Left ventricle myocardium inferior (tissue), 1 donor: ENCODE measurements around the gene GRID1. TPM values are rescaled to one million over a fixed set of nuclear protein-coding genes. Genes with fewer than 3 reads are reported as not detected.

Experiments used
- DNase-seq: peaks from one replicate; pipeline ENCODE4 v3.0.0-alpha.2; 2020
- H3K27ac ChIP-seq: fragments of 200-600 bp; replicated peaks from 2 replicates; pipeline ENCODE4 v1.8.0; 2021
- H3K27me3 ChIP-seq: fragments of 200-600 bp; 2 replicates; pipeline ENCODE4 v1.8.0; 2021; ENCODE audit warnings: low read depth
- H3K36me3 ChIP-seq: fragments of 200-600 bp; 2 replicates; pipeline ENCODE4 v1.8.0; 2021
- H3K4me1 ChIP-seq: fragments of 200-600 bp; 2 replicates; pipeline ENCODE4 v1.8.0; 2021
- H3K4me3 ChIP-seq: fragments of 200-600 bp; 2 replicates; pipeline ENCODE4 v1.8.0; 2021; ENCODE audit warnings: mild to moderate bottlenecking, moderate library complexity
- H3K9me3 ChIP-seq: fragments of 200-600 bp; replicated peaks from 2 replicates; pipeline ENCODE4 v1.8.0; 2021
- intact Hi-C: fragments of 100-400 bp; cut with micrococcal nuclease; formaldehyde crosslinking; loops from one replicate; pipeline ENCODE4 v1.11.0; 2022
- total RNA-seq: library from RNA; stranded (reverse); fragmentation: NEBNext Ultra II Directional; extraction: Animal tissue kit (Norgen Biotek cat#: 25700); gene quantifications from one replicate; pipeline ENCODE4 v1.2.1, GENCODE V29; 2021
- TF ChIP-seq, protein P1 (sequence below): fragments of 200-600 bp; IDR thresholded peaks from 2 replicates; pipeline ENCODE4 v1.8.0; 2021; ENCODE audit warnings: antibody characterized with exemption, mild to moderate bottlenecking, borderline replicate concordance
- donor health status: DM: no; HTN: yes; CAD: no; lungs with severe emphysema.

Gene GRID1
- total RNA-seq, 1 donor from 2014 or later: 1.6 TPM

DNA sequence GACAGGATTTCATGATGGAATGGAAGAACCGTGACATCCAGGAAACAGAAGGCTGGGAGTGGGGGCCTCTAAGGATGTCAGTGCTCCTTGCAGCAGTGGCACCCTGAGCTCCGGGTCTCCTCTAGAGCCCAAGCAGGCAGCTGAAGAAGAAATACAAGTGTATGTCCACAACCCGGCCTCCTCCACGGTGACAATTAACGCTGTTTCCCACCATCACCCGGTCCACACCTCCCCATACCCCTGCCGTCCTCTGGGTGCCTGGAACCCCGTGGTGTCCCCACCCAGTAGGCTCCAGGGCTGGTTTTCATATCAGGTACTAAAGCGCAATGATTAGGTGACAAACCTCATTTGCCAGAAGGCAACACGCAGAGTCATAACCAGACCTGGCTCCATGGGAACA lies 30.3 kb downstream of the GRID1 start:
- no peak overlapping the region for H3K4me3 ChIP-seq
- no peak for DNase-seq
- H3K4me1 ChIP-seq: no peaks in the 10 kb centered on the region
- H3K9me3 ChIP-seq: no peaks in the 10 kb centered on the region
- TF ChIP-seq, protein P1, sequence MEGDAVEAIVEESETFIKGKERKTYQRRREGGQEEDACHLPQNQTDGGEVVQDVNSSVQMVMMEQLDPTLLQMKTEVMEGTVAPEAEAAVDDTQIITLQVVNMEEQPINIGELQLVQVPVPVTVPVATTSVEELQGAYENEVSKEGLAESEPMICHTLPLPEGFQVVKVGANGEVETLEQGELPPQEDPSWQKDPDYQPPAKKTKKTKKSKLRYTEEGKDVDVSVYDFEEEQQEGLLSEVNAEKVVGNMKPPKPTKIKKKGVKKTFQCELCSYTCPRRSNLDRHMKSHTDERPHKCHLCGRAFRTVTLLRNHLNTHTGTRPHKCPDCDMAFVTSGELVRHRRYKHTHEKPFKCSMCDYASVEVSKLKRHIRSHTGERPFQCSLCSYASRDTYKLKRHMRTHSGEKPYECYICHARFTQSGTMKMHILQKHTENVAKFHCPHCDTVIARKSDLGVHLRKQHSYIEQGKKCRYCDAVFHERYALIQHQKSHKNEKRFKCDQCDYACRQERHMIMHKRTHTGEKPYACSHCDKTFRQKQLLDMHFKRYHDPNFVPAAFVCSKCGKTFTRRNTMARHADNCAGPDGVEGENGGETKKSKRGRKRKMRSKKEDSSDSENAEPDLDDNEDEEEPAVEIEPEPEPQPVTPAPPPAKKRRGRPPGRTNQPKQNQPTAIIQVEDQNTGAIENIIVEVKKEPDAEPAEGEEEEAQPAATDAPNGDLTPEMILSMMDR: no peak
- no peak overlapping the region for H3K27ac ChIP-seq
- H3K27me3 ChIP-seq: peaks cover 35% of the 10 kb centered on the region
- H3K36me3 ChIP-seq: no peaks in the 10 kb centered on the region
- intact Hi-C loops: no loop called here

DNA sequence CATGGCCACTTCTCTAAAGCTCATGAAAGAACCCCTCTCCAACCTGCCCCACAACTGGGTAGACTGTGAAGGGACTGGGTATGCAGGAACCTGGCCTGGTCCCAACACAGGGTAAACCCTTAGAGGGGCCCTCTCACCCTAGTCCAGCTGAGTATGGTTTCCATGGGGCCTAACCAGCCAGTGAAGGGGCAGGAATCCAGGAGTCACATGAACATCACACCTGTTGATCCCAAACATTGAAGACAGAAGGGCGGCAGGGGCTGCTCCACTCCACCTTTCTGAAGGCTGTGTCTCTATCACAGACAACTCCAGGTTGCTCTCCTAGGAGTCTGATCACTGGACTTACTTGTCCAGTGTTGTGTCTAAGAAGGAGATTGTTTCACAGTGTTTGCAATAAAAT lies 30.8 kb downstream of the GRID1 start:
- no peaks in the 10 kb centered on the region for H3K9me3 ChIP-seq
- TF ChIP-seq, protein P1: no peak
- no peak overlapping the region for H3K27ac ChIP-seq
- H3K36me3 ChIP-seq: no peaks in the 10 kb centered on the region
- no peaks in the 10 kb centered on the region for H3K4me1 ChIP-seq
- intact Hi-C loops: no loop called here
- H3K4me3 ChIP-seq: no peak overlapping the region
- H3K27me3 ChIP-seq: peaks cover 39% of the 10 kb centered on the region
- DNase-seq: no peak

DNA sequence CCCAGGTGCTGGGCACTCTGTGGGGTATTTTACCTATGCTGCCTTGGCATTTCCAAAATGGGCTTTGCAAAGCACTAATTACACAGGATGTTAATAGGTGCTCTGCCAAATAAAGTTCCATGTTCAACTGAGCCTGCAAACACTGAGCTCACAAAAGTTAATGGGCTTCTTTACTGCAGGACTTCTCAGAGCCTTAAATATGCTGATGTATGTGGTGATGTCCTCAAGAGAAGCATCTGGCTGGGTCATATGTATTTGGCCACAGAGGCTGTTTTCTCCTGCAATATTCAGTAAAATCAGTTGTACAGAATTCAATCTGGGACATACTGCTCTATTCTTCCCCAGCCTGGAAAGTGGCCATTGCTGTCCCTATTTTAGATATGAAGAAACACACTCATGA lies 31.3 kb downstream of the GRID1 start:
- TF ChIP-seq, protein P1: no peak
- intact Hi-C loops: no loop called here
- Histone ChIP-seq H3K4me3 (no peak overlapping the region), H3K27ac (no peak overlapping the region), H3K9me3 (no peaks in the 10 kb centered on the region), H3K4me1 (no peaks in the 10 kb centered on the region), H3K36me3 (no peaks in the 10 kb centered on the region), H3K27me3 (peaks cover 36% of the 10 kb centered on the region)
- DNase-seq: no peak

DNA sequence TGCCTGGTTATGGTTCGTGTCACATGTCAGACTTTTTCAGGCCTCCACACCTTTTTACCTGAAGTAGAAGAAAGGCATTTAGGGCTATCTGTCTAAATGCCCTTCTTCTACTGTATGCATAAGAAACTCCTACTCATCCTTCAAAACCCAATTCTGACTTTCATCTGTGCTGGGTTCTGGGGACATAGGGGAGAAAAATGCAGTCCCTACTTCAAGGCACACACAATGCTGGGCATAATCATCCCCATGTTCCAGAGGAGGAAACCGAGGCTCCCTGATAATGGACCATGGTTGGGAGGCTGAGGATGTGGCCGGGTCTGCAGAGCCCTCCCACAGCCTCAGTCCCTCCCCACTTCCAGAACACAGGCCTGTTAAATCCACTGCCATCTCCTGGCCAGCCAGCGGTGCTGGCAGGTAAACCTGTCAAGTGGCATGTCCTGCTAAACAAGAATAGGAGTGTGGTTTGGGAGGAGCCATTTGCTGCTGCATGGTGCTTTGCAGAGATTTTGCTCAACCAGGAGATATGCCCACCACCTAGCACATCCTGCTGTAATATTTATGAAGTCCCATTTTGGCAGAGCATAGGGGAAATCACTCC lies 32.0 kb downstream of the GRID1 start:
- intact Hi-C loops: no loop called here
- no peak overlapping the region for H3K27ac ChIP-seq
- H3K36me3 ChIP-seq: no peaks in the 10 kb centered on the region
- DNase-seq: no peak
- peaks cover 32% of the 10 kb centered on the region for H3K27me3 ChIP-seq
- no peaks in the 10 kb centered on the region for H3K4me1 ChIP-seq
- TF ChIP-seq, protein P1: no peak
- H3K9me3 ChIP-seq: no peaks in the 10 kb centered on the region
- no peak overlapping the region for H3K4me3 ChIP-seq

DNA sequence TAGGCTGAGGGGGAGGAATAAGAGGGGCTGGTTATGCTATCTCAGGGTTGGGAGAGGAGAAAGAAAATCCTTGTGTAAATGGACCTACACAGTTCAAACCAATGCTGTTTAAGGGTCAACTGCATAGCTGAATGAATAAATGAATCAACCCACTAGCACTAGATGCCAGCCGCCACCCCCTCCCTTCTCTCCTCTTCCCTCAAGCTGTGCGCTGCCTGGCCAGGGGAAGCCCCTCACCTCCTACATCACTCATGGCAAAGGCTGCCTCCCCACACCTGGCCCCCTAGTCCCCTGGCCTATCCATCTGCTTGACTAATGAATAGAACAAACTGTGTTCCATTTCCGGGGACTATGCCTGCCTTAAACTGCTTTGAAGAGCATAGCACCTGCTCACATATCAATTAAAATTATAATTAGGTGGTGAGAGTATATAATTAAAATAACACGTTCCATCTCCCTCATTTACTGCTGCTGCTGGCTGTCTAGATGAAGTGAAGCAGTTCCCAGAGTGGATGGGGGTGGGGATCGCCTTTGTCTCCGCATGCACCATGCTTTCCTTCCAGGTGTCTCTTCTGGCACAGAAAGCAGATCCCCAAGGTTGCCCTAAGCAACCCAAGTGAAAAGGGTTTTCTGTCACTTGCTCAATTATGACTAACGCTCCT lies 32.6 kb downstream of the GRID1 start:
- peaks cover 27% of the 10 kb centered on the region for H3K27me3 ChIP-seq
- DNase-seq: no peak
- H3K9me3 ChIP-seq: no peaks in the 10 kb centered on the region
- H3K36me3 ChIP-seq: no peaks in the 10 kb centered on the region
- TF ChIP-seq, protein P1: no peak
- no peaks in the 10 kb centered on the region for H3K4me1 ChIP-seq
- H3K4me3 ChIP-seq: no peak overlapping the region
- intact Hi-C loops: no loop called here
- no peak overlapping the region for H3K27ac ChIP-seq
